ENCODE results near the gene DSN1.

The DSN1 gene

DNA sequence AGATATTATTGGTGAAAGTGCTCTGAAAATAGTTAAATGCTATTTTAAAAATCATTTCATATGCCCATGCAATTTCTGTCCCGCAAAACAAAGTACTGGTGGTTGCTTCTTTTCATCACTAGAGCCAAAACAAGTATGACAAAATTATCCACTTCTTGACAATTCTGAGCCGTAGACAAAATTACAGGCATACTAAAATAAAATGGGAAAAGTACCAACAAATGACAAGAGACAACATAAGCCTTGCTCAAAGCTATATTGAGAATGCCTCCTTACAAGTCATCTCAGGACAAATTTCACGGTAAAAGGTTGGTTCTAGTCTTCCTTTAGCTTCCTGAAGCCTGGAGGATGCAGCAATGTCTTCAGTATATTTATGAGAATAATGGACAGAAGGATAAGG is 56.5 kb downstream of the DSN1 start:
- intact Hi-C loops (cut with DNase I): loop anchor here (5.0 kb wide), 1 partner anchor 170 kb away; no protein-coding TSS in a partner anchor
- DNase-seq: no peak

DNA sequence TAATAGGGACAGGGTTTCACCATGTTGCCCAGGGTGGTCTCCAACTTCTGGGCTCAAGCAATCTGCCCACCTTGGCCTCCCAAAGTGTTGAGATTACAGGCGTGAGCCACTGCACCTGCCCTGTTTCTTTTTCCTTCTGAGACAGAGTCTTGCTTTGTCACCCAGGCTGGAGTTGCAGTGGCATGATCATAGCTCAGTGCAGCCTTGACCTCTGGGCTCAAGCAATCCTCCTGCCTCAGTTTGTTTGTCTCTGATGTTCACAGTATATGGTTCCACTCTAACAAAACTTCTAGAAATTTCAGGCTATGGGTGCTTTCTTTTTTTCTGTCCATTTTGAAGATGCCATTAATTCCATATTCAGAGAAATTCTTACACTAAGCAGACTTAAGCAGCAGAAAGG is 60.8 kb downstream of the DSN1 start:
- DNase-seq: no peak
- intact Hi-C loops (cut with DNase I): no loop called here

DNA sequence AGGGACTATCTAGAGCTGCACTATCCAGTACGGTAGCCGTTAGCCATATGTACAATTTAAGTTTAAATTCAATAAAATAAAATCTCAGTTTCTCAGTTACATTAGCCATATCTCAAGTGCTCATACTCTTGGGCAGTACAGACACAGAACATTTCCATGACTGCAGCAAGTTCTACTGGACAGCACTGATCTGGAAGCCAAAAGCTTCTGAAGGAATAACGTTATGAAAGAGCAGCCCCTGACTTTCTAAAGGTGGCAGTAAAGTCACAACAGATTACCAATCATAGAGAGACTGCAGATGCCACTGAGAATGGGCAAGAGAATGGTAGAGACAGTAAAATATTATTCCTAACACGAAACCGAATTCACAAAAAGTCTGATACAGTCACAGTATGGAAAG is 64.4 kb downstream of the DSN1 start:
- intact Hi-C loops (cut with DNase I): no loop called here

DNA sequence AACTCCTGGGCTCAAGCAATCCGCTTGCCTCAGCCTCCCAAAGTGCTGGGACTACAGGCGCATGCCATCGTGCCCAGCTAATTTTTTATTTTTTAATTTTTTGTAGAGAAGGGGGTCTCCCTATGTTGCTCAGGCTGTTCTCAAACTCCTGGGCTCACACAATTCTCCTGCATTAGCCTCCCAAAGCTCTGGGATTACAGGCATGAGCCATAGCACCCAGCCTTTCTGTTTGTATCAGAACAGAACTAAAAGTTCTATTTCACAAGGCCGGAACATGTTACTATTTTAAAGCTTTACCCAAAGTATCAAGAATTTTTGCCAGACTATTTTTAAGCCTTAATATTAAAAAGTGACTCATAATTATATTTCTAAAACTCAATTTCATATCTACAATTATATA is 70.0 kb downstream of the DSN1 start:
- intact Hi-C loops (cut with DNase I): no loop called here
- no peak for DNase-seq

More for the DNA sequence above, 64.4 kb downstream of the DSN1 start:
- DNase-seq: no peak

Data from posterior cingulate gyrus (tissue), 11 donors.